HG02973 (cell line): ENCODE results near the gene SORCS2.

Source experiments
- ATAC-seq: cut with Tn5 transposase; IDR thresholded peaks from one replicate; pipeline ENCODE4 v1.9.1; 2021; ENCODE audit warnings: moderate library complexity; ENCODE audit not compliant: unreplicated experiment

Gene SORCS2

GRCh38 chr4:7422151-7422897 is 230.0 kb downstream of the SORCS2 start:
- ATAC-seq: no peak

GRCh38 chr4:7422898-7423180 is 230.5 kb downstream of the SORCS2 start:
- ATAC-seq: no peak

- ATAC-seq: no peak
These were observed 231.1 kb downstream of the SORCS2 start for GRCh38 chr4:7423391-7423790.

GRCh38 chr4:7423801-7424552 is 231.6 kb downstream of the SORCS2 start:
- ATAC-seq: no peak

GRCh38 chr4:7424553-7425111 is 232.3 kb downstream of the SORCS2 start:
- no peak for ATAC-seq

- ATAC-seq: no peak
These were observed 232.8 kb downstream of the SORCS2 start for GRCh38 chr4:7425124-7425523.

- no peak for ATAC-seq
These were observed 233.5 kb downstream of the SORCS2 start for GRCh38 chr4:7425591-7426468.

- ATAC-seq: no peak
These were observed 234.3 kb downstream of the SORCS2 start for GRCh38 chr4:7426525-7427171.

GRCh38 chr4:7427361-7427760 is 235.0 kb downstream of the SORCS2 start:
- no peak for ATAC-seq

GRCh38 chr4:7427831-7428260 is 235.5 kb downstream of the SORCS2 start:
- no peak for ATAC-seq

GRCh38 chr4:7428261-7429068 is 236.1 kb downstream of the SORCS2 start:
- ATAC-seq: no peak

- no peak for ATAC-seq
These were observed 236.7 kb downstream of the SORCS2 start for GRCh38 chr4:7429069-7429416.

- ATAC-seq: no peak
These were observed 237.3 kb downstream of the SORCS2 start for GRCh38 chr4:7429601-7430078.

GRCh38 chr4:7430368-7430964 is 238.1 kb downstream of the SORCS2 start:
- no peak for ATAC-seq

- no peak for ATAC-seq
These were observed 238.8 kb downstream of the SORCS2 start for GRCh38 chr4:7430965-7431695.

- ATAC-seq: no peak
These were observed 239.6 kb downstream of the SORCS2 start for GRCh38 chr4:7431696-7432530.

GRCh38 chr4:7432531-7433375 is 240.4 kb downstream of the SORCS2 start:
- no peak for ATAC-seq
